Sciatic nerve (tissue), 2 donors: ENCODE measurements around the gene SEMA6B. TPM values are rescaled to one million over a fixed set of nuclear protein-coding genes. Genes with fewer than 3 reads are reported as not detected.
"Not testable (repeated sequence)": the region's sequence is repeated elsewhere in the genome, so short reads cannot be mapped to it uniquely, and the experiment has no call there.

Experiments used
- ATAC-seq: fragments of 200-7000 bp; cut with Tn5 transposase; one replicate; pipeline ENCODE4 v1.9.1; 2020; ENCODE audit warnings: mild to moderate bottlenecking, moderate library complexity
- DNase-seq: peaks from one replicate; pipeline ENCODE4 v3.0.0-alpha.2; 2020; ENCODE audit warnings: low spot score
- intact Hi-C: fragments of 100-400 bp; cut with DNase I; formaldehyde crosslinking; loops from one replicate; pipeline ENCODE4 v1.14.2; 2022
- total RNA-seq: library from RNA; stranded (reverse); fragmentation: NEBNext Ultra II Directional; extraction: Animal tissue kit (Norgen Biotek cat#: 25700); gene quantifications from one replicate; pipeline ENCODE4 v1.2.1, GENCODE V29; 2021
- donor health status: DM: no; HTN: no; CAD: no.
- donor health status: DM: no; HTN: no; CAD: no.

Gene SEMA6B, protein sequence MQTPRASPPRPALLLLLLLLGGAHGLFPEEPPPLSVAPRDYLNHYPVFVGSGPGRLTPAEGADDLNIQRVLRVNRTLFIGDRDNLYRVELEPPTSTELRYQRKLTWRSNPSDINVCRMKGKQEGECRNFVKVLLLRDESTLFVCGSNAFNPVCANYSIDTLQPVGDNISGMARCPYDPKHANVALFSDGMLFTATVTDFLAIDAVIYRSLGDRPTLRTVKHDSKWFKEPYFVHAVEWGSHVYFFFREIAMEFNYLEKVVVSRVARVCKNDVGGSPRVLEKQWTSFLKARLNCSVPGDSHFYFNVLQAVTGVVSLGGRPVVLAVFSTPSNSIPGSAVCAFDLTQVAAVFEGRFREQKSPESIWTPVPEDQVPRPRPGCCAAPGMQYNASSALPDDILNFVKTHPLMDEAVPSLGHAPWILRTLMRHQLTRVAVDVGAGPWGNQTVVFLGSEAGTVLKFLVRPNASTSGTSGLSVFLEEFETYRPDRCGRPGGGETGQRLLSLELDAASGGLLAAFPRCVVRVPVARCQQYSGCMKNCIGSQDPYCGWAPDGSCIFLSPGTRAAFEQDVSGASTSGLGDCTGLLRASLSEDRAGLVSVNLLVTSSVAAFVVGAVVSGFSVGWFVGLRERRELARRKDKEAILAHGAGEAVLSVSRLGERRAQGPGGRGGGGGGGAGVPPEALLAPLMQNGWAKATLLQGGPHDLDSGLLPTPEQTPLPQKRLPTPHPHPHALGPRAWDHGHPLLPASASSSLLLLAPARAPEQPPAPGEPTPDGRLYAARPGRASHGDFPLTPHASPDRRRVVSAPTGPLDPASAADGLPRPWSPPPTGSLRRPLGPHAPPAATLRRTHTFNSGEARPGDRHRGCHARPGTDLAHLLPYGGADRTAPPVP
- 28.2 TPM for total RNA-seq

DNA sequence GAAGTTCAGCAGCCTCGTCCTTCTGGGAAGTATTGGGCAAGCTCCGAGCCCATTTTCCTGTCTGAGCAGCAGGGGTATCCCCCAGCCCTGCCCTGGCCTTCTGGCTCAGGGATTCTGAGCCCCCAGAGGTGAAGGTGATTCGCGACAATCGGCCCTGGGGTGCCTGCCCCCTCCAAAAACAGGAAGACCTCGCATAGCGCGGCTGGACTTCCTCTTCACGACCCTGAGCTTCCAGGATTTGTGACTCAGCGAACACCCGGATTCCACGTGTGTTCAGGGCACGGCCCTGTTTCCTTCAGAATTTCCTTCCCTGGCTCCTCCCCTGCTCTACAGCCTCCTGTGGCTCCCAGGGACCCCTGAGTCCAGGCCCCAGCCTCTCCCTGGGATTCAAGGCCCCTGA lies at the start of gene SEMA6B:
TSS of gene SEMA6B (minus strand) at position 116 of the 400 bp plus-strand sequence. CDS start 1,227 bp downstream, outside the sequence.
- intact Hi-C loops: loop anchor here (10.0 kb wide), 1 partner anchor 75 kb away; the partner anchor contains the start of gene TNFAIP8L1
- peak; percentile 37 for ATAC-seq
- no peak for DNase-seq

DNA sequence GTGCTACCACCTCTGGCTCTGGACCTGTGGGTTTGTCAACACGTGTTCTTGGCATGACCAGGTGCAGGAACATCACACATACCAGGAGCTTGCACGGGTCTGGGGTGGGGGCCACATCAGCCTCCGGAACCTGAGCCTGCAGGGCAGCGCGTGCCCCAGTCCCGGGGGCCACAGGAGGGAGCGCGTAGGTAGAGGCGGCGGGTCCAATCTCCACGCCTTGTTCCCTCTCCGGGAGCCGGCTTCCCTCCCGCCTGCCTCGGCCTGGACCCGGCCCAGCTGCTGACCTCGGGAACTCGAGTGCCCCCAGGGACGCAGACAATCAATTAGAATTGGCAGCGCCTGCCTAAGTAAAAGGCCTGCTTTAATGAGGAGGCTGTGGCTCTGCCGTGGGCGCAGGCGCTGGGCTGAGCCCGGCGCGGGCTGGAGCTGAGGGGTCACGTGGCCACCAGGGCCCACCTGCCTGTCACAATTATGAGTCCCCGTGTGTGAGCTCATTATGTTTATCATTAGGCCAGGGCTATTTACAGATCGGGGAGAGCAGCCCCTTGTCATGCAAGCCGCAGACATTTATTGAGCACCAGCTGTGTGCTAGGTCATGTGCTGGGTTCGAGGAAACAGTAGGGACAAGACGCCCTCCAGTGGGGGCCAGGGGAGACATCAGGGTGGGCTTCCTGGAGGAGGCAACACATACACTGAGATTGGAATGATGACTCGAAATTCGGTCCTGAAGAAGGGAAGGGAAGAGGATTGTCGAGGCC lies 47.6 kb upstream of the SEMA6B start:
- ATAC-seq (peak; percentile 91), DNase-seq (peak; percentile 84)
- intact Hi-C loops: no loop called here

GRCh38 chr19:4606181-4606580 lies 46.7 kb upstream of the SEMA6B start:
- DNase-seq (no peak), ATAC-seq (no peak)
- intact Hi-C loops: no loop called here

DNA sequence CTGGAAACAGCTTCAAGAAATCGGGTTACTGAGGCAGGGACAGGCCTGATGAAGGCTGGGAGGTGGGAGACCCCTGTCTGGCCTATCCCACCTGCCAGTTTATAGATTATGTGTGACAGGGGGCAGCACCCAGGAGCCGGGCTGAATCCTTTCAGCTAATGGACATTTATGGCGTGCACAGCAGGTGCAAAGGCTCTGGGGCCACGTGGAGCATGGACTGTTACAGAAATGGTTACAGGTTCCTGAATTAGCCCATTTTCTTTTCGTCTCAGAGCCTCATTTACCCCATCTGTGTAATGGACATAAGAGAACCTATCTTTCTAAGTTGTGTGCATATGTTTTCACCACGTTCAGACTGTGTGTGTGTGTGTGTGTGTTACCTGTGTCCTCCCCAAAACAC lies 45.4 kb upstream of the SEMA6B start:
- intact Hi-C loops: no loop called here
- ATAC-seq: no peak
- DNase-seq: no peak

- intact Hi-C loops: no loop called here
- ATAC-seq: no peak
- DNase-seq: no peak
Measured at GRCh38 chr19:4602915-4603314, 43.4 kb upstream of the SEMA6B start.

DNA sequence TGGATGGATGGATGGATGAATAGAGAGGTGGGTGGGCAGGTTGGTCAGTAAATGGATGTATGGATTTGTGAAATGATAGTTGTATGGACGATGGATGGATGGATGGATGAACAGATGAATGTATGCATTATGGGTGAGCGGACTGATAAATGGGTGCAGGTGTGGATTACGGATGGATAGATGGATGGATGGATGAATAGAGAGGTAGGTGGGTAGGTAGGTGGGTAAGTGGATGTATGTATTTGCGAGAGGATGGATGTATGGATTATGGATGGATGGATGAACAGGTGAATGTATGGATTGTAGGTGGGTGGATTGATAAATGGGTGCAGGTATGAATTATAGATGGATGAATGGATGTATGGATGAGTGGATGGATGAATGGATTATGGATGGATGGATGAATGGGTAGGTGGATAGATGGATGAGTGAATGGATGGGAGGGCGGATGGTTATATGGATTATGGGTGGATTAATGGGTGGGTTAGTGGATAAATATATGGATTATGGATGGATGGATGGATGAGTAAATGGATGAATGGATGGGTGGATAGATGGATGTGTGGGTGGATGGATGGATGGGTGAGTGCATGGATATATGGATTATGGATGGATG lies 42.8 kb upstream of the SEMA6B start:
- DNase-seq (no peak), ATAC-seq (no peak)
- intact Hi-C loops: no loop called here

GRCh38 chr19:4600893-4601292 lies 41.4 kb upstream of the SEMA6B start:
- intact Hi-C loops: no loop called here
- ATAC-seq (no peak), DNase-seq (no peak)

DNA sequence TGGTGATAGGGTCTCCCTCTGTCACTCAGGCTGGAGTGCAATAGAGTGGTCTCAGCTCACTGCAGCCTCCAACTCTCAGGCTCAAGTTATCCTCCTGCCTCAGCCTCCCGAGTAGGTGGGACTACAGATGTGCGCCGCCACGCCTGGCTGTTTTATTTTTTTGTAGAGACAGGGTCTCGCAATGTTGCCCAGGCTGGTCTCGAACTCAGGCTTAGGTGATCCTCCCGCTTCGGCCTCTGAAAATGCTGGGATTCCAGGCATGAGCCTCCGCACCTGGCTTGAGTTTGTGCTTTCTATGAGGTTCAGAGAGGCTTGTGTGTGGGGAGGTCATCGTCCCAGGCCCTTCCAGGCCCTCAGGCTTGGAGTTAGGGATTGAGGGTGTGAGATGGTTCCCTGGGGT lies 40.6 kb upstream of the SEMA6B start:
- intact Hi-C loops: no loop called here
- ATAC-seq (no peak), DNase-seq (no peak)

GRCh38 chr19:4598712-4599111 lies 39.2 kb upstream of the SEMA6B start:
- ATAC-seq (peak; percentile 24), DNase-seq (no peak)
- intact Hi-C loops: no loop called here

- intact Hi-C loops: no loop called here
- DNase-seq (no peak), ATAC-seq (peak; percentile 55)
Measured at GRCh38 chr19:4597975-4598671, 38.6 kb upstream of the SEMA6B start.

DNA sequence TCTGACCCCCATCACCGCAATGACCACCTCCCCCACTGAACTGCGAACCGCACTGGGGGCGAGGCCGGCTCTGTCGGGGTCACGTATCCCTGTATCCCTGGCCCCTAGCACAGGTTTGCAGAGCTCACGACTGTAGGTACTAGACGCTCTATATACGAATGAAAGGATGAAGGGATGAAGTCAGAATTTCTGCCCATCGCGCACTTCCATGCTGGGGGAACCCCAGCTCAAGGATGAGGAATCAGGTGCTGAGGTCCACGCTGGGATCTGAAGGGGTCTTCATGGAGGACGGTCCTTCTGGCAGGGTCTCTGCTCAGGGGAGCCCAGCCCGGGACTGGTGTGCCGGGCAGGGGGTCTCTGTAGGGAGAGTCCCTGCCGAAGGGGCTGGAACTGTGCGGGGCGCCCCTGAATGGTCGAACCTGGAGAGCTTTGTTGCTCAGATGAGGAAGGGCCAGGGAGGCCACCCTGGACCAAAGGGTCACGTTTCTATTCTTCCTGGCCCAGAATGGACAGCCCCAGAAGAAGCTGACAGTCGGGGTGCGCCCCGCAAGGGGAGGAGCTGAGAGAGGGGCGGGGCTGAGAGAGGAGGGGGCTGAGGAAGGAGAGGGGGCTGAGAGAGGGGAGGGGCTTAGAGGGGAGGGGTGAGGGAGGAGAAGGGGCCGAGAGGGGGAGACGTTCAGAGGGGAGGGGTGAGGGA lies 37.9 kb upstream of the SEMA6B start:
- DNase-seq: no peak
- intact Hi-C loops: no loop called here
- ATAC-seq: peak; percentile 32

DNA sequence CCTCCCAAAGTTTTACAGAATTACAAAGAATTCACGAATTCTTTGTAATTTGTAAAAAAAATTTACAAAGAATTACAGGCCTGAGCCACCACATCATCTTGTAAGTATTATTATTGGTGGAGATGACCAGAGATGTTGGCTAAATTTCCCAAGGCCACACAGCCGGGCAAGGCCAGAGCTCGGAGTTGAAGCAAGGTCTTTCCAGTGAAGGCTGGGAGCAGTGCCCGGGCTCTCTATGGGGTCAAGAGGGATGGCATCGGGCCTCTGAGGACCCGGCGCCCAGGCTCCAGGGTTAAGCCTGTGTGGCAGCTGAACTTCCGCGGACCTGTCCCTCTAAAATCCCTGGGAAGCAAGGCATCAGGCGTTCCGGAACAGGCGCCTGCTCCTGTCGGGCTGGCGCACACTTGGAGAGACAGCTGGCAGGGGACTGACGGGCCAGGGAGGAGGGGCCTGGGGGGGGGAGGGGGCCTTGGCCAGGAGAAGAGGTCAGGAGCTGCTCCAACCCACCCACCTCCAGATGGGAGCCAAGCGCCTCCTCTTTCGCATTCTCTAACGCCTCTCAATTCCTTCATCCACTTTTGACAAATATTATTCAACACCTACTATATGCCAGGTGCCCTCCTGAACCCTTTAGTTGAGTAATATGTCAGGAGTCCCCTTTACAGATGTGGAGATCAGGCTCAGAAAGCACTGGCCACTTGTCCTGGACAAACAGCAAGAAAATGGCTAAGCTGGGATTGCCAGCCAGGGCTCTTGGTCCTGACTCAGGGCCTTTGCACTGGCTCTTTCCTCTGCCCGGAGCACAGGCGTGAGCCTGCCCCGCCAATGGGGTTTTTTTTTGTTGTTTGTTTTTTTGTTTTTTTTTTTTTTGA lies 36.8 kb upstream of the SEMA6B start:
- intact Hi-C loops: no loop called here
- ATAC-seq: no peak
- DNase-seq: no peak

- DNase-seq, ATAC-seq, intact Hi-C loops: not testable (repeated sequence)
Measured at GRCh38 chr19:4595158-4595557, 35.7 kb upstream of the SEMA6B start.

DNA sequence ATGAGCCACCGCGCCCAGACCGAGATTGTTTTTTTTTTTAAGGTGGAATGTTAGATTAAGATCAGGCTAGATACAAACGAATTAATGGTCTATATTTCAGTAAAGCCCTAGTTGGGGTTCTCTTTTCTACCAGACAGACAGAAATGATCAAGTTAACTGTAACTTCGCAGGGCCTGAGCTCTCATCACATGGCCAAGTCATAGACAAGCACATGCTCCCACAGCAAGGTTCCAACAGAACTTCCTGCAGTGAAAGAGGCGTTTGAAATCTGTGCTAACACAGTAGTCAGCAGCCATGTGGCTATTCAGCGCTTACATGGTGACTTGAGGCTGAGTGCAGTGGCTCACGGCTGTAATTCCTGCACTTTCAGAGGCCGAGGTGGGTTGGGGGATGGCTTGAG lies 34.7 kb upstream of the SEMA6B start:
- ATAC-seq (no peak), DNase-seq (no peak)
- intact Hi-C loops: no loop called here

DNA sequence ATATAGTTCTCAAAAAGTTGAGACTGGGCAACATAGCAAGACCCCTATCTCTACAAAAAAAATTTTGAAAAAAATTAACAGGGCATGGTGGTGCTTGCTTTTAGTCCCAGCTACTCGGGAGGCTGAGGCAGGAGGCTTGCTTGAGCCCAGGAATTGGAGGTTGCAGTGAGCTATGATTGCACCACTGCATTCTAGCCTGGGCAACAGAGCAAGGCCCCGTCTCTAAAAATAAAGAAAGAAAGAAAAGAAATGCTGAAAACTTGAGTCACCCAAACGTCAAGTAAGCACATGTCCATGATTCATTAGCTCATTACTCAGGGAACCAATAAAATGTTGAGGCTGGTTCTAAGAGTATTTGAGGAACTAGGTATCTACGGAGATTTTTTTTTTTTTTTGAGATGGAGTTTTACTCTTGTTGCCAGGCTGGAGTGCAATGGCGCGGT lies 33.9 kb upstream of the SEMA6B start:
- DNase-seq (no peak), ATAC-seq (no peak)
- intact Hi-C loops: no loop called here

DNA sequence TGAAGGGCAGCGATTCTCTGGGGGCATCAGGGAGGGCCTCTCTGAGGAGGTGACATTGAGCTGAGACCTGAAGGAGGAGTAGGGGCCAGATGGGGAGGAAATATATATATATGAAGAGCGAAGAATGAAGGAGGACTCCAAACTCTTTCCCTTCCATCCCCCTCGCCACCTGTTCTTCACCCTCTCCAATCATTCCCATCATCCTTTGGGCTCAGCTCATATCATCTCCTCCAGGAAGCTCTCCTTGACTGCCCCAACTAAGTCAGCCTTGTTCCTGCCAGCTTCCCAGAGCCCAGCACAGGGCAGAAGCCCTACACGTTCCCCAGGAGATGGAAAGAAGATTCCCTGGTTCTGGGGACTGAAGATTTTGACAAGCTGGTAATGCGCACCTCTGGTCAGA lies 33.0 kb upstream of the SEMA6B start:
- intact Hi-C loops: no loop called here
- no peak for ATAC-seq
- DNase-seq: no peak

GRCh38 chr19:4591320-4591719 lies 31.8 kb upstream of the SEMA6B start:
- DNase-seq (no peak), ATAC-seq (no peak)
- intact Hi-C loops: no loop called here
